IPS DF 6.9 (cell line): ENCODE measurements around the gene FAP.

Experiments used
- DNase-seq: peaks from one replicate; pipeline ENCODE4 v3.0.0-alpha.2; 2013; ENCODE audit warnings: low read depth, low spot score
- H3K27ac ChIP-seq: one replicate; pipeline ENCODE4 v1.5.1; 2013; ENCODE audit warnings: low read length, control low read depth
- H3K27me3 ChIP-seq: 2 replicates; pipeline ENCODE4 v1.6.1; 2013; ENCODE audit warnings: mild to moderate bottlenecking, low read length; ENCODE audit not compliant: control insufficient read depth, insufficient read depth
- H3K36me3 ChIP-seq: 2 replicates; pipeline ENCODE4 v1.6.1; 2013; ENCODE audit warnings: low read length; ENCODE audit not compliant: control insufficient read depth, insufficient read depth
- H3K4me1 ChIP-seq: 2 replicates; pipeline ENCODE4 v1.6.1; 2013; ENCODE audit warnings: low read length; ENCODE audit not compliant: control insufficient read depth, insufficient read depth
- H3K4me3 ChIP-seq: 2 replicates; pipeline ENCODE4 v1.5.1; 2013; ENCODE audit warnings: mild to moderate bottlenecking, low read length
- H3K9me3 ChIP-seq: 2 replicates; pipeline ENCODE4 v1.6.1; 2013; ENCODE audit warnings: low read length, inconsistent platforms; ENCODE audit not compliant: control insufficient read depth, insufficient read depth
- WGBS: extraction: QIAGEN DNeasy Blood & Tissue Kit; methylation state at CpG from one replicate; pipeline ENCODE4 v1.1.7; 2013; ENCODE audit warnings: mixed read lengths, missing lambda C conversion rate; ENCODE audit not compliant: insufficient read length, insufficient coverage; 5-methylcytosine and 5-hydroxymethylcytosine counted together

The FAP gene

DNA sequence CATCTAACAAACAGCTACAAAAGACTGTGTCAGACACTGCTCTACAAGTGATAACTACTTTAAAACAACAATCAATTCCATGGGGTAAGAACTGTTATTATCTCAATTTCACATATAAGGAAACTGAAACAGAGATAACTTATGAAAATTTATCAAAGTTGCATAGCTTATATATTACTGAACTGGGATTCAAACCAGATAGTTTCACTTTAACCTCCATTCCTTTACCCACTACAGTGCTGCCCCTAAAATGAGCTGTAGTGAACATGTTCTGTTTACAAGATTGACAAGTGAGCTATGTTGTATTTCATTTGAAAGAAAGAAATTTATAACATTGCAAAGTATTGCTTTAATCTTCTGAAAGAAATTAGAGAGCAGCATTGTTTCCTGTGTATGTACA, 77.1 kb downstream of the FAP start:
- no peaks in the 10 kb centered on the region for H3K27me3 ChIP-seq
- no peak overlapping the region for H3K27ac ChIP-seq
- no peaks in the 10 kb centered on the region for H3K9me3 ChIP-seq
- DNase-seq: no peak
- H3K4me1 ChIP-seq: peaks cover 1% of the 10 kb centered on the region; the same call in 1 of the 2 replicates
- H3K36me3 ChIP-seq: no peaks in the 10 kb centered on the region
- no peak overlapping the region for H3K4me3 ChIP-seq

DNA sequence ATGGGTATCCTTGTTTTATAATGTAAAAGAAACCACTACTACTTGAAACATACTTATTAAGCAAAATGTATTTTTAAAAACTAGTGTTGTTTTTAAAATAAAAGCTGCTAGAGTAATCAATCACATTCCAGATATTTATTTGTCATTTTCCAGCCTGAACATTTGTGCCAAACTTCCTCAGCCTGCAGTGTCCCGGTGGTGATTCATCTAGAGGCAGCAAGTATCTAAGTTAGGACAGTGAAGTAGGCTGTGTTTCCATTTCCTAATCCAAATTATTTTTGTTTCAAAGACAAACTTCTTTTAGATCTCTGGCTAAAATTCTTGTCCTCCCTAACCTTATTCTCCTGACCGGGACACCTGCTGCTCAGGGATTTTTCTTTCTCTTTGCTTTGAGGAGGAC, 78.4 kb downstream of the FAP start:
- no peaks in the 10 kb centered on the region for H3K27me3 ChIP-seq
- no peaks in the 10 kb centered on the region for H3K36me3 ChIP-seq
- DNase-seq: no peak
- no peak overlapping the region for H3K4me3 ChIP-seq
- no CpG with 5 or more reads among the region's 2 CpGs for WGBS
- H3K9me3 ChIP-seq: no peaks in the 10 kb centered on the region
- no peak overlapping the region for H3K27ac ChIP-seq
- no peaks in the 10 kb centered on the region for H3K4me1 ChIP-seq

GRCh38 chr2:162159446-162159845, 83.8 kb downstream of the FAP start:
- no peak for DNase-seq
- no peaks in the 10 kb centered on the region for H3K27me3 ChIP-seq
- H3K4me3 ChIP-seq: no peak overlapping the region
- no peaks in the 10 kb centered on the region for H3K9me3 ChIP-seq
- no peak overlapping the region for H3K27ac ChIP-seq
- H3K4me1 ChIP-seq: no peaks in the 10 kb centered on the region
- WGBS: no CpG with 5 or more reads among the region's 6 CpGs
- no peaks in the 10 kb centered on the region for H3K36me3 ChIP-seq

GRCh38 chr2:162156149-162156548, 87.1 kb downstream of the FAP start:
- DNase-seq: no peak

DNA sequence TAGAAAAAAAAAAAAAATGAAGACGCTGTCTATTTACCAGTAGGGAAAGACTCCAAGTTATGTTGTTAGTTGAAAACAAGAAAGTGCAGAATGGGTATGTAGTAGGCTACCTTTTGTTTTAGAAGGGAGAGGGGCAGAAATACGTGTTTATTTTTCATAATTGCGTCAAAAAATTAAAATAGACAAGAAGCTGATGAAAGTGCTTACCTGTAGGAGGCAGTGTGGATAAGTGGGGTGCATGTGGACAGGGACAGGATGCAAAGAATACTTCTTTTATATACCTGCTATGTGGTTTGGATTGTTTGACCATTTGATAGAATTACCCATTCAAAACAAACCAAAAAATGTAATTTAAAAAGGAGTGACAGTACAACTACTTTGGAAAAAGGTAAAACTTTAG, 88.2 kb downstream of the FAP start:
- no peaks in the 10 kb centered on the region for H3K9me3 ChIP-seq
- no peak overlapping the region for H3K4me3 ChIP-seq
- WGBS: no CpG with 5 or more reads among the region's 3 CpGs
- no peaks in the 10 kb centered on the region for H3K27me3 ChIP-seq
- H3K4me1 ChIP-seq: no peaks in the 10 kb centered on the region
- no peak overlapping the region for H3K27ac ChIP-seq
- no peak for DNase-seq
- no peaks in the 10 kb centered on the region for H3K36me3 ChIP-seq

More at GRCh38 chr2:162156149-162156548, 87.1 kb downstream of the FAP start:
- WGBS: no CpG with 5 or more reads among the region's 3 CpGs
- H3K27ac ChIP-seq: no peak overlapping the region
- H3K9me3 ChIP-seq: no peaks in the 10 kb centered on the region
- no peaks in the 10 kb centered on the region for H3K27me3 ChIP-seq
- H3K4me3 ChIP-seq: no peak overlapping the region
- no peaks in the 10 kb centered on the region for H3K4me1 ChIP-seq
- no peaks in the 10 kb centered on the region for H3K36me3 ChIP-seq

- Histone ChIP-seq H3K27ac (no peak overlapping the region), H3K36me3 (no peaks in the 10 kb centered on the region), H3K27me3 (no peaks in the 10 kb centered on the region), H3K4me3 (no peak overlapping the region), H3K4me1 (no peaks in the 10 kb centered on the region), H3K9me3 (no peaks in the 10 kb centered on the region)
- no CpG with 5 or more reads among the region's 5 CpGs for WGBS
- peak; percentile 31 for DNase-seq
Measured at GRCh38 chr2:162153608-162154224, 89.5 kb downstream of the FAP start.

DNA sequence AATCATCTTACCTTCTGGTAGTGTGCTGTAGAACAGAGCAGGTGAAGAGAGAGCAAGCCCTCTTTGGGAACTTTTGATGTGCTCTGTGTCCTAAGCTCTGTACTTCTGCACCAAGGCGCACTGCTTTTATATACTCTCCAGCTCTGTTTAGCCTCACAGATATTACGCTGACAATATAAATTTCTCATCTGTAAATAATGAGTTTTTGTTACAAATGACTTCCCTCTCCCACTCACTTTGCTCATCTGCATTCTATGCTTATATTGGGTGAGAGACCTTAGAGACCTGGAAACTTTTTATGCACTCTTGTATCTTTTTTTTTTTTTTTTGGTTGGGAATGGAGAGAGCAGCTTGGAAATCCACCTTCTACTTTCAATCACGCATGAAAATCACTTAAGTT, 91.1 kb downstream of the FAP start, which contains the start of gene GCG:
GCG (minus strand) TSS at position 101 of the 400 bp plus-strand sequence. CDS start 3,069 bp downstream, outside the sequence.
- no peak for DNase-seq
- H3K27me3 ChIP-seq: no peaks in the 10 kb centered on the region
- H3K27ac ChIP-seq: no peak within 1 kb of the TSS
- H3K4me1 ChIP-seq: no peaks in the 10 kb centered on the region
- no peaks in the 10 kb centered on the region for H3K9me3 ChIP-seq
- no peaks in the 10 kb centered on the region for H3K36me3 ChIP-seq
- WGBS: no CpG with 5 or more reads among the region's 3 CpGs
- H3K4me3 ChIP-seq: no peak within 1 kb of the TSS

- no peak overlapping the region for H3K4me3 ChIP-seq
- H3K27ac ChIP-seq: no peak overlapping the region
- H3K27me3 ChIP-seq: no peaks in the 10 kb centered on the region
- no CpG with 5 or more reads among the region's 8 CpGs for WGBS
- no peaks in the 10 kb centered on the region for H3K36me3 ChIP-seq
- H3K4me1 ChIP-seq: no peaks in the 10 kb centered on the region
- DNase-seq: no peak
- H3K9me3 ChIP-seq: no peaks in the 10 kb centered on the region
Measured at GRCh38 chr2:162149940-162150339, 93.3 kb downstream of the FAP start.

DNA sequence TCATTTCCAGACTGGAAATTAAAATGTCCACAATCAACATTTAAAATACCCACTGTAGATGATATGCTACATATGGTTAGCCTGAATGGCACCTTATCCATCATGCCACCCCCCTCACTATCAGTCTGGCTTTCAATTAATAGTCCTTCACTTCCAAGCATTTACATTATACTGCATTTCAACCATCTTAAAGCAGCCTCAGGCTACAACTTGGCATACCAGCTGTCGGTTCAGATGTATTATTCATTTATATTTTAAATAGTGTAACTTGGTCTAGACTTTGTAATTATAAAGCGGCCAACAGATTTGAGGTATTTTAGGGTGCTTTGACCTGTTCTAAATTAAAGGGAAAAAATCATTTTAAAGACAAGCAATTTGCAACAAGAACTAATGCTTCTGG, 93.8 kb downstream of the FAP start:
- no peak overlapping the region for H3K4me3 ChIP-seq
- no peaks in the 10 kb centered on the region for H3K4me1 ChIP-seq
- no CpG with 5 or more reads among the region's 2 CpGs for WGBS
- no peaks in the 10 kb centered on the region for H3K27me3 ChIP-seq
- DNase-seq: no peak
- no peak overlapping the region for H3K27ac ChIP-seq
- H3K36me3 ChIP-seq: no peaks in the 10 kb centered on the region
- H3K9me3 ChIP-seq: no peaks in the 10 kb centered on the region

GRCh38 chr2:162148956-162149355, 94.3 kb downstream of the FAP start:
- H3K27ac ChIP-seq: no peak overlapping the region
- no peaks in the 10 kb centered on the region for H3K27me3 ChIP-seq
- H3K9me3 ChIP-seq: no peaks in the 10 kb centered on the region
- WGBS: no CpG with 5 or more reads among the region's 3 CpGs
- H3K4me3 ChIP-seq: no peak overlapping the region
- DNase-seq: no peak
- H3K36me3 ChIP-seq: no peaks in the 10 kb centered on the region
- H3K4me1 ChIP-seq: no peaks in the 10 kb centered on the region

DNA sequence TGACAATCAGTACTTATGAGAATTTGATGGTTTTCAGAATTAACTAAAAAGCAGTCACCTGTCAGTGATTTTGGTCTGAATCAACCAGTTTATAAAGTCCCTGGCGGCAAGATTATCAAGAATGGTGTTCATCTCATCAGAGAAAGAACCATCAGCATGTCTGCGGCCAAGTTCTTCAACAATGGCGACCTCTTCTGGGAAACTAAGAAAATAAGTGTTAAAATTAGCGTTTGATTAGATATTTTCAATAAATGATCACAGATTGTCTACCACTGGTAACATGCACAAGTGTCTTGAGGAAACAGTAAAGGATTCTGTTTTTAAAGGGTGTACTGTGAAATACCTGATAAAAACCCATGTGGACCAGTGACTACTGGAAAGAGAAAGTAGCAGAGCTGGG, 99.3 kb downstream of the FAP start:
- no peak for DNase-seq
- no peaks in the 10 kb centered on the region for H3K9me3 ChIP-seq
- no peak overlapping the region for H3K4me3 ChIP-seq
- no CpG with 5 or more reads among the region's 4 CpGs for WGBS
- H3K27me3 ChIP-seq: no peaks in the 10 kb centered on the region
- H3K4me1 ChIP-seq: no peaks in the 10 kb centered on the region
- H3K36me3 ChIP-seq: no peaks in the 10 kb centered on the region
- H3K27ac ChIP-seq: no peak overlapping the region
